Activated T-cell treated with anti-CD3 and anti-CD28 coated beads for 48 hours (primary cell): ENCODE measurements around the gene SCARB1.
"Not testable (repeated sequence)": the region's sequence is repeated elsewhere in the genome, so short reads cannot be mapped to it uniquely, and the experiment has no call there.

Source experiments
- DNase-seq: peaks from one replicate; pipeline ENCODE4 v3.0.0-alpha.2; 2020; ENCODE audit warnings: low read depth

SCARB1 gene

DNA sequence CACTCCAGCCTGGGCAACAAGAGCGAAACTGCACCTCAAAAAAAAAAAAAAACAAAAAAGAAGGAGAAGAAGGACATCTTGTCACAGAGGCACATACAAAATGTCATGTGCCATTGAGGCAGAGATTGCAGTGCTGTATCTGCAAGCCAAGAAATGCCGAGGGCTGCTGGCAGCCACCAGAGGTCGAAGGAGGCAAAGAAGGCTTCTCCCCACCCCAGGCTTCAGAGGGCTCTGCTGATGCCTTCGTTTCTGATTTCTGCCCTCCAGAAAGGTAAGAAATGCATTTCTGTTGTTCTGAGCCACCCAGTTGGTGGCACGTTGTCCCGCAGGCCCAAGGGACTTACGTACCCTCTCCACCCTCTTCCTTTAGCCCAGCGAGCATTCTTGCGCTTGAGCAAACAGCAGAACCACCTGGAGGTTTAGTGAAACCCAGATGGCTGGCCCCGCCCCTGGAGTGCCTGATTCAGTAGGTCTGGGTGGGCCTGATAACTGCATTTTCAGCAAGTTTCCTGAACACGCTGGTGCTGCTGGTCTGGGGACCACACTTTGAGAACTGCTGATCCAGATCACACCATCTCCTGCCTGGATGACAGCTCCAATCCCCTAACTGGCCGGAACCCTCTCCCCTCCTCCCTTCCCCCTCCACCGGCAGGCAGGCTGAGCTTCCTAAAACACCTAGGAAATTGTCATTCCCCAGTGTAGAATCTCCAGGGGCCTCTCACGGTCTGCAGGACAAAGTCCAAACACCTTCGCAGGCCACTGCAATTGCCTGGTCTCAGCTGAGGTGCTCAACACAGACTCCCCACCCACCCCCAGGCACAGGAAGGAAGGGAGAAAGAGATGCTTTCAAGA lies 21.1 kb upstream of the SCARB1 start:
- no peak for DNase-seq

DNA sequence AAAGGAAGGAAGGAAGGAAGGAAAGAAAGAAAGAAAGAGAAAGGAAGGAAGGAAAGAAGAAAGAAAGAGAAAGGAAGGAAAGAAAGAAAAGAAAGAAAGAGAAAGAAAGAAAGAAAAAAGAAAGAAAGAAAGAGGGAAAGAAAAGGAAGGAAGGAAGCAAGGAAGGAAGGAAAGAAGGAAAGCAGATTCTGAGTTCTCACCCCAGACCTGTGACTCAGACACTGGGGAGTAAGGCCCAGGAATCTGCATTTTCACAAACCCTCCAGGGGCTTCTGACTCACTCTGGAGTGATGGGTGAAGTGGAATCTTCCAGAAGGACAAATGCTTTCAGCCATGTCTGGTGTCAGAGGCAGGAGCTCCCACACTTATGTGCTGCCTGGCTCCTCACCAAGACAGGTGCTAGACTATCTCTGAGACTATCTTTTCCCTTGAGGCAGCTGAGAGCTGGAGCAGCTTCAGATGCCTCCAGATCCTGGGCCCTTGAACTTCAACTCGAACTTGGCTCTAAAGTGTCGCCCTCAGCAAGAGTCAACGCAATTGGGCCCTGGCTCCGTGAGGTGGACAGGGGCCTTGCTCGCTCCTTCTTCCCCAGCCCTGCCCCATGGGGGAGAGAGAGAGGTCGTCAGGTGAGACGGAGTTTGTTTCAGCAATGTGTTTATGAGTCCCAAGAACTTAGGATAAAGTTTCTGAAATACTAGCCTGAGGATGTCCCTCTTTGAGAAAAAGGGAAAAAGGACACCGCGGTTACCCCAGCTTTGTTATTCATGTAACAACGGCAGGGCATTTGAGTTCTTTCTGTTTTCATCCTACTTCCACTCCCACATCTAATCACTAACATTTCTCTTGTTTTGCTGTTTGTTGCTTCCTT lies 19.8 kb upstream of the SCARB1 start:
- no peak for DNase-seq

DNA sequence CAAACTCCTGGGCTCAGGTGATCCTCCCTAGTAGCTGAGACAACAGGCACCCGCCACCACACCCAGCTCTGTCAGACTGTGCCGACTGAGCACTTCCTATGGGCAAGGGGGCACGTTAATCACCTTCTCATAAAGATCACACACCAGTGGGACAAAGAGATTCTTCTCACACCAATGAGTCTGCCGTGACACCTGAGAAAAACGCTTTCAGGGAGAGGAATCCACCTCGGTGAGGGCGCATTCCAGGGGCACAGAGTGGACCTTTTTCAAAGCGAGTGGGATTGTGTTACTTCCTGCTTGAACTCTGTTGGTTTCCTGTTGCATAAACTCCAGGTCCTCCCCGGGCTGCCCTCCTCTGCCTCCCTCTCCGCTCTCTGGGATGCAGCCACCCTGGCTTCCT lies 17.5 kb upstream of the SCARB1 start:
- no peak for DNase-seq

DNA sequence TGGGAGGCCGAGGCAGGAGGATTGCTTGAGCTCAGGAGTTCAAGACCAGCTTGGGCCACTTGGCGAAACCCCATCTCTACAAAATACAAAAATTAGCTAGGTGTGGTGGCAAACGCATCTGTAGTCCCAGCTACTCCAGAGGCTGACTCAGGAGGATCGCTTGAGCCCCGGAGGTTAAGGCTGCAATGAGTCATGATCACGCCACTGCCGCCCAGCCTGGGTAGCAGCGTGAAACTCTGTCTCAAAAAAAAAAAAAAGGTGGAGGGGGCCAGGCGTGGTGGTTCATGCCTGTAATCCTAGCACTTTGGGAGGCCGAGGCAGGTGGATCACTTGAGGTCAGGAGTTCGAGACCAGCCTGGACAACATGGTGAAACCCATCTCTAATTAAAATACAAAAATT lies 16.7 kb upstream of the SCARB1 start:
- not testable (repeated sequence) for DNase-seq

DNA sequence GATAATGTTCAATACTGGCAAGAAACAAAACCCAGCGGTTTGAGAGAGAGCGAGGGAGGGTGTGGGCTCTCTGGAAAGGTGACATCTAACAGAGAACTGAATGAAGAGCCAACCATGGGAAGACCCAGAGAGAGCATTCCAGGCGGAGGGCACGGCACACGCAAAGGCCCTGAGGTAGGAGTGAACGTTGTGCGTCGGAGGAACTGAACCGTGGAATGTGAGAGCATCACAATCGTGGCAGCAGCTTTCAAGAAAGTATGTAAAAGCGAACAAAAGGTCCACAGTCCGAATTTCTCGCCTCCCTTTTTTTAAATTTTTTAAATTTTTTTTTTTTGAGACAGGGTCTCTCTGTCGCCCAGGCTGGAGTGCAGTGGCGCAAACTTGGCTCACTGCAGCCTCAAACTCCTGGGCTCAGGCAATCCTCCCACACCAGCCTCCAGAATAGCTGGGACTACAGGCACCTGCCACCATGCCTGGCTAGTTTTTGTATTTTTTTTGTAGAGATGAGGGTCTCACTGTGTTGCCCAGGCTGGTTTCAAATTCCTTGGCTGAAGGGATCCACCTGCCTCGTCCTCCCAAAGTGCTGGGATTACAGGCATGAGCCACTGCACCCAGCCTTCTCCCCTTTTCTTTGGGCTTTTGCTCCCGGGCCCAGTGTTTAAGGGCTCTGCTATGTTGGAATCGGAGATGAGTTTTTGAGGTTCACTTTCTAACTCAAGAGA lies 15.3 kb upstream of the SCARB1 start:
- no peak for DNase-seq

DNA sequence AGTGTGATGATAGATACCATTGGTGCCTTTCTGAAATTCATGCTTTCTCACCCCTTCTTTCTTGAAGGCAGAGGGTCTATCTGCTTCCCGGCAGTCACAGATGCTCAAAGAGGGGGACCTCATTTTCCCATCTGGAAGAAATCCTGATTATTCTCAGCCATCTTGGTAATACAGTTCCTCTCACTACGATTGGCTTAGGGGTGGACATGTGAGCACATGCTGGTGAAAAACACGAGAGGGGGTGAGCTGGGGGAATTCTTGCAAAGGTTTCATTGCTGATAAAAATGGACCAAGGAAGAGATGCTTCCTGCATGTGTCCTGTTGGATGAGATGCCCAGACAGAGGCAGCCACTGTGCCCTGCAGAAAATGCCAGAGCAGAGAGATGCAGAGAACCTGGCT lies 13.8 kb upstream of the SCARB1 start:
- no peak for DNase-seq

DNA sequence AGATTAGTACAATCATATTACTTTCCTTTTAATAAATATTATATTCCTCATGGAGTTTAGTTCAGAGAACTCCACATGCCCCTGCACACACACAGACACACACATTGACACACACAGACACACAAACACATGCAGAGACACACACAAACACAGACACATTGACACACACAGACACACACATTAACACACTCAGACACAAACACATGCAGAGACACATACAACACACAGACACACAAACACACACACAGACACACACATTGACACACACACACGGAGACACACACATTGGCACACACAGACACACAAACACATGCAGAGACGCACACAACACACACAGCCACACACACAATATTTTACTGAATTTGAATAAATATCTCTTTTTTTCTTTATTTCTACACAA lies 12.5 kb upstream of the SCARB1 start:
- DNase-seq: no peak

DNA sequence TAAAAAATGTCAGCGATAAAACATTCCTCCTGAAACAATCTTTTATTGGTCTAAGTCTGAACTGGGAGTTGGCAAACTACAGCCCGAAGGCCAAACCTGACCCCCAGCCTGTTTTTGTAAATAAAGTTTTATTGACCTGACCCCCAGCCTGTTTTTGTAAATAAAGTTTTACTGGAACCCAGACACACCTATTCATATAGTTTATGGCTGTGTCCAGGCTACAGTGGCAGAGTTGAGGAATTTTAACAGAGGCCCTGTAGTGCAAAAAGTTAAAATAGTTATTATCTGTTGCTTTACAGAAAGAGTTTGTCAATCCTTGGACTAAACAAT lies 12.1 kb upstream of the SCARB1 start:
- DNase-seq: no peak

DNA sequence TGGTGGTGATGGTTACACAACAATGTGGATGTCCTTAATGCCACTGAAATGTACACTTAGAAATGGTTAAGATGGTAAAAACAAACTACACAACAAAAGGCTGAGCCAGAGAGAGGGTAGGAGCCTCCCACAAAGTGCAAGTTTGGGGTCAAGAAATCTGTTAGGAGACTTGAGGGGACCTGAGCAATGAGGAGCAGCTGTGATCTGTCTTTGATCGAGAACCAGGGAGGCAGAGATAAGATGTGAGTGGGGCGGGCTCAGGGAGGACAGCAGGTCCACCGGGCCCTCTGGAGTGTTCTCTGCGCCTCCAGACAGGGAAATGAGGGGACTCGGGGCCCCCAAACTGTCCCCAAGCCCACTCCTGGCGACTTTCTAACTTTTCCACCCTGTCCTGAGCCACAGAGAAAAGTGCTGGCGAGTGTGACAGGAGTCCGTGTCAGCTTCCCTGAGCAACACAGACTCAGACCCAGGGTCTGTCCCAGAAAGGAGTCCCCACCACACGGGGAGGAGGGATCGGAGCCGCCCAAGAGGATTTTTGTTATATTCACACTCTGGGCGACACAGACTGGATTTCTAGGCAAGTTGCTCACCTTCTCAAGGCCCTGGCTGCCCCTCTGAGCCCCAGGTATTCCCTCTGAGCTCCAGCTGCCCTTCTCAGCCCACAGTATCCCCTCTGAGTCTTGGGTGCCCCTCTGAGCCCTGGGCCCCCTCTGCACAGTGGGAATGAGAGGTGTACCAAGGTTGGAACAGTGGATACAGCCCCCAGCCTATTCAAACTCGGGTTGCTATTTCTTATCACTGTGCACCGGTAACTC lies 11.5 kb upstream of the SCARB1 start:
- no peak for DNase-seq

DNA sequence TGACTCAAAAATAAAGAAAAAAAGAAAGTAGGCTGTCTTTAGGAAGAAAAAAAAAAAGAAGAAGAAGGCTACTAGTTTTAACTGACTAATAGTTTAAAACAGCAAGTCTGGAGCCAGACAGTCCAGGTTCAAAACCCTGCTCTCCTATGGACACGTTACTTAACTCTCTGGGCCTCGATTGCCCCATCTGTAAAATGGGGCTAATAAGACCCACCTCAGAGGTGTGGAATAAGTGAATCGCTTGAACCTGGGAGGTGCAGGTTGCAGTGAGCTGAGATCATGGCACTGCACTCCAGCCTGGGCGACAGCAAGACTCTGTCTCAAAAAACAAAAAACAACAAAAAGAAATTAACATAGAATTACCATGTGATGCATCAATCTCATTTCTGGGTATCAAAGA lies 10.5 kb upstream of the SCARB1 start:
- no peak for DNase-seq

DNA sequence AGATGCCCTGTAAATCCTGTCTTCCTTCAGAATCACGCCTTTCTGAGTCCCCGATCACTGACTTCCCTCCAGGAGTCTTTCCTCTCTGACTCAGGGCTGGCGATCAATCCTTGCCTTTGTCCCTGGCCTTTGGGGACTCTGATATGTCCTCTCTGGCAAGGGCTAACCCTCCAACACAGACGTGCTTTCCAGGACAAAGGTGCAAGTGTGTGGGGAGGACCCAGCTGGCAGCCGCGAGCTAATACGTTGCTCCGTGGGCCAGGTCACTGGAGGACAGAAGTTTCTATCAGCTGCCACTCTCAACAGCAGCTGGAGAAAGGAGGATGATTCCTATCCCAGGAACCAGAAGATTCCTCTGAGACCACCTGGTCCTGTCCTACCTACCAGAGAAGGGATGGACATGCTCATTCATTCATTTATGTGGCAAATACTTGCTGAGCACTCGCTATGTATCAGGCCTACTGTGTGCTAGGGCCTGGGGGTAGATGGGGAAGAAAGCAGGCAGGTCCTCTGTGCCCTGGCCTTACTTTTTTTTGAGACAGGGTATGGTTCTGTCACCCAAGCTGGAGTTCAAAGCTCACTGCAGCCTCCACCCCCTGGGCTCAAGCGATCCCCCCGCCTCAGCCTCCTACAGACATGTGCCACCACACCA lies 8.5 kb upstream of the SCARB1 start:
- no peak for DNase-seq

DNA sequence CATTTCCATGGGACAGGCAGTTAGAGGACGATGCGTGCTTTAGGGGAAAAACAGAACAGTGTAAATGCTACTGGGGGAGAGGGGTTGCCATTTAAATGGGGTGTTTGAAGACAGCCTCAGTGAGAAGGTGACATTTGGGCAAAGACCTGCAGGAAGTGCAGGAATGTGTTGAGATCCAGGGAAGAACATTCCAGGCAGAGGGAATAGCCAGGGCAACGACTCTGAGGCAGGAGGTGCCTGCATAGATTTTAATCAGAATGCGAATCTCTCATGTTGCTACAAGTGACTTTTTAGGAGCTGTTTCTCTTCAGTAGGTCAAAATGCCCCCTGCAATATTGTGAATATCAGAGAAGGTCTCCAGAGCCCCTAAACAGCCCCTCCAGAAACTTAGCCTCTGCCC lies 7.6 kb upstream of the SCARB1 start:
- DNase-seq: no peak

DNA sequence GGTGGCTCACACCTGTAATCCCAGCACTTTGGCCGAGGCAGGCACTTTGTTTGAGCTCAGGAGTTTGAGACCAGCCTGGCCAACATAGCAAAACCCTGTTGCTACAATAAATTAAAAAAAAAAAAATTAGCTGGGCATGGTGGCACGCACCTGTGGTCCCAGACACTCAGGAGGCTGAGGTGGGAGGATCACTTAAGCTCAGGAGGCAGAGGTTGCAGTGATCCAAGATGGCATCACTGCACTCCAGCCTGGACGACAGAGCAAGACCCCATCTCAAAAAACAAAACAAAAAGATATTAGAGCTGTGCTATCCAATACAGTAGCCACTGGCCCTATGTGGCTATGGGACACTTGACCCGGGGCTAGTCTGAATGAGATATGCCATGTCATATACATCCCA lies 6.9 kb upstream of the SCARB1 start:
- DNase-seq: no peak

DNA sequence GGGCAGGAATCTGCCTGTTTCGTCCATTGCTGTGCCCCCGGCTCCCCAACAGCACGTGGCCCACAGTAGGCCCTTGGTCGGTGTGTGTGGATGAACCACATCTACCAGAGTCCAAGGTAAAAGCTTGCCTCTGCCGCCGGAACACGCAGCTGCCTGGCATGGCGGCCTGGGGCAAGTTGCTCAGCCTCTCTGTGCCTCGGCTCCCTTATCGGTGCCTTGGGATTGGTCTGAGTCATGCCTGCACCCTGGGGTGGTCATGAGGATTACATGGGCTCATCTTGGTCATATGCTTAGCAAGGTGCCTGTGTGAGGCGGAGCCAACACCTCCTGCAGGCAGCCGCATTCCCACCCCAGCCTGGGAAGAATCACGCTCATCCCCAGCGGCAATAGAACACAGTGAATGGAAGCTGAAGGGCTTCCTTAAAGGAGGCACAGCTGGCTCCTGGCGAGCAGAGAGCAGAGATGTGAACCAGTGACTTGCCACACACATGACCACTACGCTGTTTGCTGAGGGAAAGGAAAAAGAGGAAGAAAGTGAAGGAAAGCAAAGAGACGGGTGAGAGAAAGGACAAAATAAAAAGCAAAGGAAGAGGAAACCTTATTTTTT lies 5.5 kb upstream of the SCARB1 start:
- DNase-seq: no peak

DNA sequence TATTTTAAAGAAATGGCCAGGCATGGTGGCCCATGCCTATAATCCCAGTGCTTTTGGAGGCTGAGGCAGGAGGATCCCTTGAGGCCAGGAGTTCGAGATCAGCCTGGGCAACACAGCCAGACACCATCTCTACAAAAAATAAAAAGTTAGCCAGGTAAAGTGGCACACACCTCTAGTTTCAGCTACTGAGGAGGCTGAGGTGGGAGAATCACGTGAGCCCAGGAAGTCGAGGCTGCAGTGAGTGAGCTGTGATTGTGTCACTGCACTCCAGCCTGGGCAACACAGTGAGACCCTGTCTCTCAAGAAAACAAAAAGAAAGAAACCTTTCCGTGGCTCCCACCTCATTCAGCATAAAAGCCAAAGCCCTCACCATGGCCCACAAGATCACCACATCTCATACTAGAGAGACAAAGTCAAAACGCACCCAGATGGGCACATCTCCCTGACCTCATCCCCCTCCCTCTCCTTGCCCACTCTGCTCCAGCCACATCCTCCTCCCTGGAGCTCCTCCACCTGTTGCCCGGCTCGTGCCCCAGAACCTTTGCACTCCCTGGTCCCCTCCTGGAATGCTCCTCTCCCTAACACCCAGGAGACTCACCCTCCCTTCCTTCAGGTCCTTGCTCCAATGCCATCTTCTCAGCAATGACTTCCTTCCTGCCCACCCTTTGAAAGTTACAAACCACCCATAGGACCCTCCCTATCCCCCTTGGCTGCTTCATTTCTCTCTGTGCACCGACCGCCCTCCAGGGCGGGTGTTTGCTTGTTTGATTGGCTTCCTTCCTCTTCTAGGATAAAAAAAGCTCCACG lies 4.8 kb upstream of the SCARB1 start:
- DNase-seq: no peak

DNA sequence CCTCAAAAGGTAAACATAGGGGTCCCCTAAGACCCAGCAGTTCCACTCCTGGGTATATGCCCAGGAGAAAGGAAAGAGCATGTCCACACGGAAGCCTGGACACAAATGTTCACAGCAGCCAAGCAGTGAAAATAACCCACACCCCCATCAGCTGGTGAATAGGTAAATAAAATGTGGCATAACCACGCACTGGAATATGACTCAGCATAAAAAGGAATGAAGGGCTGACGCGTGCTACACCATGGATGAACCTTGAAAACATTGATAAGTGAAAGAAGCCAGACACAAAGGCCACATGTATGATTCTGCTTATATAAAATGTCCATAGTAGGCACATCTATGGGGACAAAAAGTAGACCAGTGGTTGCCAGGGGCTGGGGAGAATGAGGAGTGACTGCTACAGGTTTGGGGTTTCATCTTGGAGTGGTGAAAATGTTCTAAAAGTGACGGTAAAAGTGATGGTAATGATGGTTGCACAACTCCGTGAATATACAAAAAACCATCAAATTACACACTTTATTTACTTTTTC lies 3.8 kb upstream of the SCARB1 start:
- no peak for DNase-seq

DNA sequence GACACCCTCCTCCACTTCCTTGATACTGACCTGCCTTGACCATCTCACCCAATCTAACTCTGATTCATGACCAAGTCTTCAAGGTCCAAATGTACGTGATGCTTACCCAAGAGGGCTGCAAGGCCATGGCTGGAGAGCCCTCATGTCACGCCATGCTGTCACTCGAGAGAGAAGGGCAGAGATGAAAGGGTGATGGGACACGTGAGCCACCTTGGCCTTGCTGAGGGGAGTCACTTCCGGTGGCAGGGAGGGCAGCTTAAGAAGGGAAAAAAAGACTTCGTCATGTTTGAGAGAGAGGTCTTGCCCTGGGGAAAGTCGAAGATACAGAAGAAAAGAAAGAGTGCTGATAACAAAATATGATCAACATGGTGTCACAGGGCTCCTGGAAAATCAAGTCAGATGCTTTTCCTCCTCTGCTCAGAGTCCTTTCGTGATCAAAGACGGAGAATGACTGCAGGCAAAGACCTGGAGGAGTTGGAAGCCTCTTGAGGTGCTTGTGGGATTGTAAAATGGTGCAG lies 3.3 kb upstream of the SCARB1 start:
- no peak for DNase-seq

DNA sequence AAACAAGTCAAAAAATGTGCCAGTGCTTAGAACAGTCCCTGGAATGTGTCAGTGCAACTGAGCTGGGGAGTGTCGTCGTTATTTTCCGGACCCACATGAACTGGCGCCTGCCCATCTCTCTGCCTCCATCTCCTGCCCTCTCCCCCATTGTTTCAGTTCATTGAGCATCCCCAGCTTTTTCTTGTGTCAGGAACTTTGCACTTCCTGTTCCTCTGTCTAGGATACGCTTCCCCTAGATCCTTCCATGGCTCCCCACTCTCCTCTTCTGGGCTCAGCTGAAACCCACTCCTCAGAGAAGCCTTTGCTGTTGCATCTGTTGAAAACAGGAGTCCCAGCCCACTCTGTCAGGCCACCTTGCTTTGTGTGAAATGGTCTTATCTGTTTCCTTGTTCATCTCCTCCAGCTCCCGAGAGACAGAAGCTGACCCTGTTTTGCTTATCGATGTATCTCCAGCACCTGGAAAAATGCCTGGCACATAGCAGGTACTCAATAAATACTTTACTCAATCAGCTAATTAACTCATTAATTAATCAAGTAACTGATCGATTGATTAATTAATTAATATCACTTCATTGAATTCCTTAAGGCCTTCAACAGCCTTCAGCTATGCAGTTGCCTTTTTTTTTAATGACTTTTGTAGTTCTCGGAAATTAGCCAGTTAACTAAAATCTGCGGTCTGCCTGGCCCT lies 2.7 kb upstream of the SCARB1 start:
- no peak for DNase-seq

DNA sequence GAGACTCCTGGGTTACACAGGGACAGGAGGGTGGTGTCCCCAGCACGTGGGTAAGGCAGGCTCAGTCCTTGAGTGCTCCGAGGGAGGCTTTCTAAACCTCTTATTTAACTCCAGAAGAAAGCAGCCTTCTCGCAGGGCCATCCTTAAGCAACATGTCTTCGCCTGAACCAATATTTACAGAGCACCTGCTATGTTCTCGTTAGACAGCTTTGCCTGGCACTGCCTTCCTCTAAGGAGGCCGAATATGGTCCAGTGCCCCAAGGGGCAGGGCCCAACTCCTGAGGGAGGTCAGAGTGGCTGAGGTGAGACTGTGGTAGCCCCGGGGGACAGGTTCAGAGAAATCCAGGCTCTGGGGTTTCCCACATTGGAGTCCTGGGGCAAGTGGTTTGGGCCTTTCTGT lies 2.1 kb upstream of the SCARB1 start:
- no peak for DNase-seq
